Cerebellar cortex (tissue), 1 donor: ENCODE measurements around the gene CGNL1.

ENCODE experiments used
- DNase-seq: peaks from one replicate; pipeline ENCODE4 v3.0.0-alpha.2; 2015; ENCODE audit warnings: low spot score

Gene CGNL1, protein sequence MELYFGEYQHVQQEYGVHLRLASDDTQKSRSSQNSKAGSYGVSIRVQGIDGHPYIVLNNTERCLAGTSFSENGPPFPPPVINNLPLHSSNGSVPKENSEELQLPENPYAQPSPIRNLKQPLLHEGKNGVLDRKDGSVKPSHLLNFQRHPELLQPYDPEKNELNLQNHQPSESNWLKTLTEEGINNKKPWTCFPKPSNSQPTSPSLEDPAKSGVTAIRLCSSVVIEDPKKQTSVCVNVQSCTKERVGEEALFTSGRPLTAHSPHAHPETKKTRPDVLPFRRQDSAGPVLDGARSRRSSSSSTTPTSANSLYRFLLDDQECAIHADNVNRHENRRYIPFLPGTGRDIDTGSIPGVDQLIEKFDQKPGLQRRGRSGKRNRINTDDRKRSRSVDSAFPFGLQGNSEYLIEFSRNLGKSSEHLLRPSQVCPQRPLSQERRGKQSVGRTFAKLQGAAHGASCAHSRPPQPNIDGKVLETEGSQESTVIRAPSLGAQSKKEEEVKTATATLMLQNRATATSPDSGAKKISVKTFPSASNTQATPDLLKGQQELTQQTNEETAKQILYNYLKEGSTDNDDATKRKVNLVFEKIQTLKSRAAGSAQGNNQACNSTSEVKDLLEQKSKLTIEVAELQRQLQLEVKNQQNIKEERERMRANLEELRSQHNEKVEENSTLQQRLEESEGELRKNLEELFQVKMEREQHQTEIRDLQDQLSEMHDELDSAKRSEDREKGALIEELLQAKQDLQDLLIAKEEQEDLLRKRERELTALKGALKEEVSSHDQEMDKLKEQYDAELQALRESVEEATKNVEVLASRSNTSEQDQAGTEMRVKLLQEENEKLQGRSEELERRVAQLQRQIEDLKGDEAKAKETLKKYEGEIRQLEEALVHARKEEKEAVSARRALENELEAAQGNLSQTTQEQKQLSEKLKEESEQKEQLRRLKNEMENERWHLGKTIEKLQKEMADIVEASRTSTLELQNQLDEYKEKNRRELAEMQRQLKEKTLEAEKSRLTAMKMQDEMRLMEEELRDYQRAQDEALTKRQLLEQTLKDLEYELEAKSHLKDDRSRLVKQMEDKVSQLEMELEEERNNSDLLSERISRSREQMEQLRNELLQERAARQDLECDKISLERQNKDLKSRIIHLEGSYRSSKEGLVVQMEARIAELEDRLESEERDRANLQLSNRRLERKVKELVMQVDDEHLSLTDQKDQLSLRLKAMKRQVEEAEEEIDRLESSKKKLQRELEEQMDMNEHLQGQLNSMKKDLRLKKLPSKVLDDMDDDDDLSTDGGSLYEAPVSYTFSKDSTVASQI

DNA sequence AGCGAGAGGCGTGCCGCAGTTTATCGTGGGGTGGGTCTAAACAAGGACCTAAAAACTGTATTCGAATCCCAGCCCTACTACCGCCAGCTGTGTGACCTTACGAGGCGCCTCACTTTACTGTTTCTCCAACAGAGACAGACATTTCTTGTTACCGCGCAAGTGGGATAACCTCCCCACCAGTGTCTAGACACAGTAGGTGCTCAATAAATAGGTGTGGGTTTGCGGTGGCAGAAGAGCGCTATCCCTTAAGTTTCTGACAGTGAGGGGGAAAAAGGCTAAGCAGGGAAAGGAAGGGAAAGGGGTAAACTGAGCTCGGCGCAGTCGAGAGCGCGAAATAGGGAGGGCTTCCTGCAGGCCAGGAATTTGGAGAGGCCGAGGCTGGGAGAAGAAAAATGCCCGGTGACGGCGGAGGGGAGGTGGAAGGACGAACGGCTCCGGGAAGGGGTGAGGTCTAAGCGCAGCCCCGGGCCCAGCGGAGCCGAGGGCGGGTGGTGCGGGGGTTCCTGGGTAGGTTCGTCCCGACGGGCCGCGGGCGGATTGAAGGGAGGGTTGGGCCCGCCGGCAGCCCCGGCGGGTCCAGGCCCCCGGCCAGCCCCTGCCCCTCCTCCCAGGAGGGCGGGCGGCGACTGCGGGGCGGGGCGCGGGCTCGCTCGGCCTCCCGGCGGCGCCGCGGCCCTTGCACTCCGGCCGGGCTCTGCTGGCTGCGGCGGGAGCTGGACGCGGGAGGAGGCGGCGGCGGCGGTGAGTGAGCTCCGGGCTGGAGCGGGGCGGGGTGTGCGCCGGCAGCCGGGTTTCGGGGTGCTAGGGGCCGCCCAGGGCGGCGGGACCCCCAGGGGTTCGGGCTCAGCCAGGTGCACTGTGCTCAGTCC, at the start of gene CGNL1:
CGNL1 (plus strand) TSS at position 679 of the 869 bp plus-strand sequence. CDS start 61,495 bp downstream, outside the sequence.
- no peak for DNase-seq

DNA sequence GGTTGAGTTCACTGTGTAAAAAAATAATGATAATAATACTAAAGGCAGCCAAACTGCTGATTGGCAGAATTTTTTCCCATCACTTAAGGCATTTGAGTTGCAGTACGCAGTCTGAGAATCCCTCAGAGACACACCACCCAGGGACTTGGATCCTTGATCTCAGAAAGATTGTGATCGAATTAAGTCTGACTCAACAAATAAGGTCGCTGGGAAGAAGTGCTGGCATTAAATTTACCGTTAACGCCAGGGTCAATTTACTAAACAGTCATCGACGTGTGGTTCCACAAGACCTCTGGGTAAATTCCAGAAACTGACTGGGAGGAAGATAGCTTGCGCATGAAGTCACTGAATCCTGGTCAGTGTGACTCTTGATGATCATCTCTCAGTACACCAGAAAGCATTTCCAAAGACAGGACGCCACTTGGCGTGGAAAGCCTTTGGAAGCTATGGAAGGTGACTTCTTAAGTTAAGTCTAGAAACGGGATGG, 48.3 kb upstream of the CGNL1 start:
- DNase-seq: no peak

- DNase-seq: no peak
Observed at GRCh38 chr15:57328479-57328878, 47.8 kb upstream of the CGNL1 start.

DNA sequence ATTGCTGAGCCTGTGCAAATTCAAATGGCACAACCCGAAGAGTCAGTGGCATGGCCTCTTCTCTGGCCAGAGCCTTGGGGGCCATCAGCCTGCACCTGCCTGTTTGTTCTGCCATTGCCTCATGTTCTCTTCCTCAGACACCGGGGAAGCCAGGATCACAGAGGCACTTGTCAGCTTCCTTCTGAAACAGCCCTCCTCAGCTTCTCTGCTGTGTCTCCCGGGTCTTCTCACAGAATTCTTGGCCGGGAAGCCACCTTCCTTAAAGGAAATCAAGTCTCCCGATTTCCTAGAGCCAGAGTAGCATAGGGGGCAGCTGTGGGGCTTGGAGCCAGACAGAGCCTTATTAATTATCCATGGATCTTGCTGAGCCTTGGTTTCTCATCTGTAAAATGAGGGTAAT, 47.4 kb upstream of the CGNL1 start:
- no peak for DNase-seq

- DNase-seq: no peak
Observed at GRCh38 chr15:57329582-57330367, 46.5 kb upstream of the CGNL1 start.

DNA sequence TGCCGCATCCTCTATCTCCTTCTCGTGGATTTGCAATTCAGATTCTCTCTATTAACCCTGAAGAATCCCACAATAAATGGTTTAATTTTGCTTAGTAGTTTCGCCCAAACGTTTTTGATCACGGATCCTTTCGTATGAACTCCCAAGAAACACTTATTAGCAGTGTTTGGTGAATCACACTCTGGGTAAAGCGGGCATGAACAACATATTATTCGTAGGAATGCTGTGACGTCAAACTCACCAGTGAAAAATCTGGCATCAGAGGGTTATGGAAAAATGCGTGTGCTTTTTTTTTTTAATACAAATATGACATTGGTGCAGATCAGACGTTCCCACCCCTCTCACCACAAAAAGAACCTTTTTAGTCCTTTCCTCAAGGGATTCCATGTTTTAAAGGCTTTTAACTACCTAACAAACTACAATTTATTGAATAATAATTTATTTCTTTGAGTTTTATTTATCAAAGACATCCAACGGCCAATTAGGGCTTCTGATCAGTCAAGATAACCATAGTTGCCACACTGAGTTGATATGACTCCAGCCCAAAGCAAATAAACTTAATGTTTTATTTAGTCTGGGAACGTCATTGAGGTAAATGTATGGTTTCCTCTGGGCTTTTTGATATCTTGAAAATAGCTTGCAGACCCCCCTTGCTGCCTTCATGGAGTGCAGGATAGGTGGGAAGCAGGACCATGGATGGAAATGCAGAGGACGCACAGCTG, 45.5 kb upstream of the CGNL1 start:
- no peak for DNase-seq

DNA sequence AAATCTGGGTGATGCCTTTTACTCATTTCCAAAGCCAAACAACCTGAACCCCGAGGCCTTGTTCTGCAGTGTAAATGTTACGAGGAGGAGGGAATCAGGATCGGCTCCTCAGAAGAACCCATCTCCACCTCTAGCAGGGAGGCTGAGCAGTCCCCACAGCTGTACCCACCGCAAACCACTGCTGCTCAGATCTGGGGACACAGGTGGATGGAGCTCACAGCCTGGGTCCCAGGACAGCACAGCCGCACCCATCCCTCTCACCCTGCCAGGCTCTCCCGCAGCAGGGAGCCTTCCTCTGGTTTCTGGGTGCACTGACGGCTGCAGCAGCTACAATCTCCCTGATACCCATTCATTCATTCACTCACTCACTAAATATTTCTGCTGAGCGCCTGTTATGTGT, 44.0 kb upstream of the CGNL1 start:
- DNase-seq: no peak

- no peak for DNase-seq
Observed at GRCh38 chr15:57333487-57333886, 42.8 kb upstream of the CGNL1 start.

GRCh38 chr15:57334257-57334656, 42.0 kb upstream of the CGNL1 start:
- DNase-seq: no peak

- DNase-seq: no peak
Observed at GRCh38 chr15:57335293-57335715, 41.0 kb upstream of the CGNL1 start.

GRCh38 chr15:57335719-57336118, 40.6 kb upstream of the CGNL1 start:
- no peak for DNase-seq

GRCh38 chr15:57337868-57338411, 38.4 kb upstream of the CGNL1 start:
- DNase-seq: no peak

DNA sequence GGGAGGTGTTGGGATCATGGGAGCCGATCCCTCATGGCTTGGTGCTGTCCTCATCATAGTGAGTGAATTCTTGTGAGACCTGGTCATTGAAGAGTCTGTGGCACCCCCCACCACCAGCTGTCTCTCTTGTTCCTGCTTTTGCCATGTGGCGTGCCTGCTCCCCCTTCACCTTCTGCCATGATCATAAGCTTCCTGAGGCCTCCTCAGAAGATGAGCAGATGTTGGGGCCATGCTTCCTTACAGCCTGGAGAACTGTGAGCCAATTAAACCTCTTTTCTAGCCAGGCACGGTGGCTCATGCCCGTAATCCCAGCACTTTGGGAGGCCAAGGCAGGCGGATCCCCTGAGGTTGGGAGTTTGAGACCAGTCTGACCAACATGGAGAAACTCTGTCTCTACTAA, 37.0 kb upstream of the CGNL1 start:
- DNase-seq: no peak

DNA sequence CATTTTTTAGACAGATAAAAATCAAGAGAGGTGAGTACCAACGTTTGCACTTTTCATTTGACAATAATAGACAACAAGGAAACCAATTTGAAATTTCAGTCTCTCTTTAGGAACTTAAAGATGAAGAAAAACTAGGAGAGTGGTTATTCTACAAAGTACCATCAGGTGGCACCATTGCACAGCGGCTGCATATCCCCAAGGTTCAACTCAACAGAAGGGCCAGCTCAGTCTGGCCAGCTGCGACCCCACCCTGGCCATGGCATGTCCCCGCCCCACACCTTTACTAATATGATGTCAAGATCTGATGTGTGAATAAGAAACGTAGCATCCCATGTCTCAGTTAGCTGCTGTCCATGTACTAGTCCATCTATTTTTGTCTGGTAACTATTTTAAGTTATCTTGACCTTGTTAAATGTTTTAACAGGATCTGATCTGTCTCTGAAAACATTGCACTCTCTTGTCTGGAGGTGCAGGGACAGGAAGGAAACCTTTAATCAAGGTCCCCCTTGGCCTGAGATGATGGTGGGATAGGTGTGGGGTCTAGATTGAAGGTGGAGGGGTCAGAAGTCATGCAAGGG, 35.5 kb upstream of the CGNL1 start:
- peak; percentile 67 for DNase-seq

- peak; percentile 45 for DNase-seq
Observed at GRCh38 chr15:57343048-57343447, 33.3 kb upstream of the CGNL1 start.

DNA sequence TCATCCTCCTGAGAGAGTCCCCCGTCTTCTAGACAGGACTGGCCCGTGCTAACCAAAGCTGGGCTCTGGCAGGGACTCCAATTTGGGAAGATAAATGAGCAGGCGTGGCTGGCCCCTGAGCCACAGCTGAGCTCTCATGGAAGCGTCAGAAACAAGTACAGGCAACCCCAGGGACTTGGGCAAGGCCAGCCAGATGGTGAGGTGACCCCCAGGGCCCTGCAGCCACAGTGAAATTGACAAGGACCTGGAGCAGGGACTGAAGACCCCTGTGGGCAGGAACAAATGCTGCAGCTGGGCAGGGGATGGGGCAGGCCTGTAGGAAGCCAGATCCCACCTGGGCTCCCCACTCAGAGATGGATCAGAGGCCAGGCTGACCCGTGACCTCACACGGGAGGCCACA, 32.8 kb upstream of the CGNL1 start:
- DNase-seq: peak; percentile 39

- no peak for DNase-seq
Observed at GRCh38 chr15:57344282-57344681, 32.0 kb upstream of the CGNL1 start.

GRCh38 chr15:57345584-57345983, 30.7 kb upstream of the CGNL1 start:
- DNase-seq: peak; percentile 78

GRCh38 chr15:57348081-57348480, 28.2 kb upstream of the CGNL1 start:
- no peak for DNase-seq
